HCT116 (cell line): Measurements from ENCODE around the gene GORASP1. TPM values are rescaled to one million over a fixed set of nuclear protein-coding genes. Genes with fewer than 3 reads are reported as not detected.

Source experiments
- ATAC-seq: fragments of 200-7000 bp; cut with Tn5 transposase; 2 replicates; pipeline ENCODE4 v1.9.1; 2020; ENCODE audit warnings: mild to moderate bottlenecking, moderate library complexity
- BruUV-seq: library from RNA; stranded (reverse); fragments of 400-500 nt; replicated peaks from 2 replicates; lab custom pipeline; 2021; lab: Mats Ljungman, UMichigan
- CTCF ChIA-PET: fragments of 300-600 bp; sonication (Branson Sonifier 250); formaldehyde crosslinking; loops from one replicate; lab custom pipeline; 2021; ENCODE audit warnings: antibody characterized with exemption; lab: Charles Lee
- POLR2A ChIA-PET: fragments of 300-600, 350-600 bp; sonication (Branson Sonifier 250); formaldehyde crosslinking; loops from one replicate; lab custom pipeline; 2021; ENCODE audit warnings: antibody characterized with exemption; lab: Charles Lee
- RAD21 ChIA-PET, 2 experiments: fragments of 300-600 bp; sonication (Branson Sonifier 250); formaldehyde crosslinking; loops; one replicate each; lab custom pipeline; 2023; ENCODE audit warnings: low total read pairs in 2 of 2; ENCODE audit not compliant: uncharacterized antibody in 2 of 2, unreplicated experiment in 2 of 2, low non-redundant PET in 1 of 2; lab: Charles Lee
- DNase-seq: peaks from one replicate; pipeline ENCODE4 v3.0.0-alpha.2; 2010; ENCODE audit warnings: low read depth, low spot score
- H2AFZ ChIP-seq: fragments of 200-600 bp; shearing (Covaris generic), sonication (generic); 2 replicates; pipeline ENCODE4 v1.6.1; 2017; ENCODE audit warnings: low read depth, mixed run types, mixed read lengths, antibody characterized with exemption, low read length; ENCODE audit not compliant: poor library complexity, severe bottlenecking
- H3K27ac ChIP-seq: 2 replicates; pipeline ENCODE4 v1.5.1; 2012; ENCODE audit warnings: low read depth, low read length
- H3K27me3 ChIP-seq: fragments of 200-600 bp; sonication (generic); 2 replicates; pipeline ENCODE4 v1.6.1; 2016; ENCODE audit warnings: mixed run types, low read length, mixed read lengths; ENCODE audit not compliant: insufficient read depth
- H3K36me3 ChIP-seq, 2 experiments: fragments of 200-500 bp in 1 of 2; fragments of 200-600 bp in 1 of 2; sonication (Bioruptor generic) in 1 of 2; sonication (generic) in 1 of 2; 2 replicates each; pipeline versions ENCODE4 v1.5.1 to v1.6.1; 2014 to 2016; ENCODE audit warnings: low read length in 2 of 2, inconsistent platforms in 1 of 2, mixed read lengths in 1 of 2, mixed run types in 1 of 2; ENCODE audit not compliant: insufficient read depth in 2 of 2, control insufficient read depth in 1 of 2
- H3K4me1 ChIP-seq, 2 experiments: fragments of 200-600 bp in 1 of 2; sonication (generic) in 1 of 2; 2 replicates each; pipeline versions ENCODE4 v1.5.1 to v1.6.1; 2012 to 2017; ENCODE audit warnings: low read length in 2 of 2, inconsistent platforms in 1 of 2, mild to moderate bottlenecking in 1 of 2, mixed read lengths in 1 of 2, mixed run types in 1 of 2, moderate library complexity in 1 of 2; ENCODE audit not compliant: insufficient read depth in 2 of 2, control insufficient read depth in 1 of 2
- H3K4me2 ChIP-seq: fragments of 200-600 bp; sonication (generic); 2 replicates; pipeline ENCODE4 v1.6.1; 2017; ENCODE audit warnings: mixed run types, low read length, mixed read lengths
- H3K4me3 ChIP-seq, 2 experiments: fragments of 200-600 bp in 1 of 2; sonication (generic) in 1 of 2; replicated peaks in 1 of 2; 2 replicates each; pipeline ENCODE4 v1.5.1; 2011 to 2016; ENCODE audit warnings: low read length in 2 of 2, control low read depth in 1 of 2, low read depth in 1 of 2, mild to moderate bottlenecking in 1 of 2, mixed read lengths in 1 of 2, mixed run types in 1 of 2
- H3K79me2 ChIP-seq: fragments of 200-600 bp; sonication (generic); 2 replicates; pipeline ENCODE4 v1.6.1; 2017; ENCODE audit warnings: mild to moderate bottlenecking, mixed run types, low read length, moderate library complexity, mixed read lengths; ENCODE audit not compliant: insufficient read depth
- H3K9ac ChIP-seq: fragments of 200-600 bp; sonication (generic); 2 replicates; pipeline ENCODE4 v1.6.1; 2016; ENCODE audit warnings: low read length, mixed read lengths
- H3K9me2 ChIP-seq: fragments of 200-600 bp; sonication (generic), shearing (Covaris generic); 2 replicates; pipeline ENCODE4 v1.6.1; 2017; ENCODE audit warnings: mixed run types, mild to moderate bottlenecking, moderate library complexity; ENCODE audit not compliant: insufficient read depth
- H3K9me3 ChIP-seq, 2 experiments: fragments of 200-500 bp in 1 of 2; fragments of 200-600 bp in 1 of 2; sonication (Bioruptor generic) in 1 of 2; sonication (generic) in 1 of 2; 2 replicates each; pipeline ENCODE4 v1.6.1; 2014 to 2017; ENCODE audit warnings: low read length in 2 of 2, mixed read lengths in 2 of 2, inconsistent platforms in 1 of 2, low read depth in 1 of 2, mild to moderate bottlenecking in 1 of 2, mixed run types in 1 of 2, moderate library complexity in 1 of 2; ENCODE audit not compliant: control insufficient read depth in 1 of 2, insufficient read depth in 1 of 2
- H4K20me1 ChIP-seq: fragments of 200-600 bp; sonication (generic), shearing (Covaris generic); 2 replicates; pipeline ENCODE4 v1.6.1; 2017; ENCODE audit warnings: mixed run types, mild to moderate bottlenecking, moderate library complexity; ENCODE audit not compliant: insufficient read depth
- CBX3 ChIP-seq: IDR thresholded peaks from 2 replicates; pipeline ENCODE4 v1.6.1; 2012; ENCODE audit warnings: low read depth
- CEBPB ChIP-seq: IDR thresholded peaks from 2 replicates; pipeline ENCODE4 v1.6.1; 2012; ENCODE audit warnings: low read depth
- EGR1 ChIP-seq: IDR thresholded peaks from 2 replicates; pipeline ENCODE4 v1.6.1; 2012; ENCODE audit warnings: low read depth
- ELF1 ChIP-seq: IDR thresholded peaks from 2 replicates; pipeline ENCODE4 v1.6.1; 2012; ENCODE audit warnings: low read depth, borderline replicate concordance
- MAX ChIP-seq: IDR thresholded peaks from 2 replicates; pipeline ENCODE4 v1.6.1; 2012
- POLR2A ChIP-seq: IDR thresholded peaks from 2 replicates; pipeline ENCODE4 v1.7.0; 2011; ENCODE audit warnings: borderline replicate concordance; ENCODE audit not compliant: insufficient read depth, insufficient read length; ENCODE audit errors: extremely low read depth
- POLR2AphosphoS5 ChIP-seq: IDR thresholded peaks from 2 replicates; pipeline ENCODE4 v1.6.1; 2011; ENCODE audit warnings: mild to moderate bottlenecking, low read depth, low read length, moderate library complexity
- RAD21 ChIP-seq: IDR thresholded peaks from 2 replicates; pipeline ENCODE4 v1.6.1; 2012; ENCODE audit warnings: low read depth, mild to moderate bottlenecking
- SIN3A ChIP-seq: IDR thresholded peaks from 2 replicates; pipeline ENCODE4 v1.6.1; 2012; ENCODE audit warnings: low read depth
- SP1 ChIP-seq: IDR thresholded peaks from 2 replicates; pipeline ENCODE4 v1.6.1; 2012; ENCODE audit warnings: low read depth
- YY1 ChIP-seq: IDR thresholded peaks from 2 replicates; pipeline ENCODE4 v1.6.1; 2011; ENCODE audit warnings: low read length, low read depth, moderate library complexity, mild to moderate bottlenecking; ENCODE audit not compliant: insufficient replicate concordance; ENCODE audit errors: extremely low read depth
- ZFX ChIP-seq: fragments of 450-650 bp; IDR thresholded peaks from 2 replicates; pipeline ENCODE4 v1.6.1; 2017
- intact Hi-C: fragments of 100-400 bp; cut with micrococcal nuclease; formaldehyde crosslinking; loops from 2 replicates; pipeline ENCODE4 v1.10.0; 2022
- total RNA-seq: library from RNA; stranded (reverse); gene quantifications from one replicate; pipeline ENCODE4 v1.2.1, GENCODE V29; 2021; ENCODE audit not compliant: unreplicated experiment

GORASP1 gene
- total RNA-seq, 1 experiment from 2014 or later, result 38.8 TPM

- ChIA-PET CTCF (no interaction called here), POLR2A (no interaction called here), RAD21 (no interaction called here)
- no peaks in the 10 kb centered on the region for H3K9me2 ChIP-seq
- BruUV-seq, result no TSS peak
- H3K4me1 ChIP-seq, result peaks cover 4 to 9% of the 10 kb centered on the region in 2 experiments; a peak in 2 of 4 replicates
- peaks cover 16% of the 10 kb centered on the region for H3K79me2 ChIP-seq
- H3K4me3 ChIP-seq, result peak overlapping the region; percentile 80 to 83
- TF ChIP-seq EGR1, result no peak
- no peak for TF ChIP-seq ZFX
- TF ChIP-seq CBX3, result no peak
- no peak for TF ChIP-seq SP1
- DNase-seq (no peak), ATAC-seq (no peak)
- H3K9me3 ChIP-seq, result no peaks in the 10 kb centered on the region
- peak overlapping the region; percentile 74 for H3K9ac ChIP-seq
- no peak overlapping the region for H2AFZ ChIP-seq
- no peaks in the 10 kb centered on the region for H3K27me3 ChIP-seq
- H3K4me2 ChIP-seq, result peak overlapping the region; percentile 92
- no peaks in the 10 kb centered on the region for H4K20me1 ChIP-seq
- no peaks in the 10 kb centered on the region for H3K36me3 ChIP-seq
- H3K27ac ChIP-seq, result no peak overlapping the region; the same call in 1 of the 2 replicates
- intact Hi-C loops, result loop anchor here (5.0 kb wide), 1 partner anchor 240 kb away; no protein-coding TSS in a partner anchor
Measured at GRCh38 chr3:39052583-39052982, 54.8 kb downstream of the GORASP1 start.

- POLR2A ChIA-PET, result no interaction called here
- Histone ChIP-seq H3K9me2 (no peaks in the 10 kb centered on the region), H3K27ac (peak within 1 kb of the TSS; percentile 21; the same call in 1 of the 2 replicates), H3K9ac (peak within 1 kb of the TSS; percentile 74), H3K4me2 (peak within 1 kb of the TSS; percentile 92), H3K4me1 (peaks cover 4 to 9% of the 10 kb centered on the region in 2 experiments; a peak in 2 of 4 replicates), H3K9me3 (no peaks in the 10 kb centered on the region), H3K79me2 (peaks cover 16% of the 10 kb centered on the region), H4K20me1 (no peaks in the 10 kb centered on the region), H3K36me3 (no peaks in the 10 kb centered on the region), H3K27me3 (no peaks in the 10 kb centered on the region), H3K4me3 (peak within 1 kb of the TSS; percentile 80 to 83), H2AFZ (peak within 1 kb of the TSS; percentile 74)
- ATAC-seq (peak; percentile 99), DNase-seq (peak; percentile 76)
- TF ChIP-seq POLR2AphosphoS5 (peak; percentile 92), POLR2A (peak; percentile 84), EGR1 (peak; percentile 40; the same call in 1 of the 2 replicates), YY1 (peak; percentile 98), ELF1 (no peak), ZFX (0 out of 2 replicates have a peak, but pooled peaks have one; percentile 15), RAD21 (no peak), CEBPB (no peak), MAX (peak; percentile 43; the same call in 1 of the 2 replicates), SP1 (peak; percentile 64), SIN3A (peak; percentile 70)
- RAD21 ChIA-PET, result no interaction called here
- CTCF ChIA-PET, result no interaction called here
- no TSS peak for BruUV-seq
- intact Hi-C loops, result loop anchor here (5.0 kb wide), 1 partner anchor 240 kb away; no protein-coding TSS in a partner anchor
Measured at GRCh38 chr3:39051649-39052561, 55.5 kb downstream of the GORASP1 start, which contains the start of the genes SCN11A and WDR48. SCN11A (minus strand) TSS chr3:39051944; CDS start chr3:38950362, 101,582 bp downstream. WDR48 (plus strand) TSS chr3:39052016; CDS start chr3:39052026, 10 bp downstream.
